ENCODE measurements around the gene COBL.

The COBL gene

GRCh38 chr7:51072281-51072680 is 244.3 kb downstream of the COBL start:
- DNase-seq: no peak

- DNase-seq: no peak
Measured at GRCh38 chr7:51071427-51071826, 245.2 kb downstream of the COBL start.

DNA sequence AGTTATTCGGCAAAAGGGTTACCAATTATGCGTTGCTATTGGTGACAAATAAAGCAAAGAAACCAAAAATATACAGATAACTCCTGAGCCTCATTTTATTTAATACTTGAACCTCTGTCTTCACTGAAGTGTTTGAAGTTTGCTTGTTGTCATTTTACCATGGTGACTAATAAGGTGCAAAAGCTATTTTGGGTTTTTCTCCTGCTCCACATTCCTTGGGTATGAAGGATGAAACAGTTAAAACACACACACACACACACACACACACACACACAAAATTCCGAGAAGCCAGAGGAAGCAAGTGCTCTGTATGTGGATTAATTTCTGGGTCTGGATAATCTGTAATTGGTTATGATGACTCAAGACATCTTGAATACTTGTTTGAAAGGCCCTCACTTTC is 246.5 kb downstream of the COBL start:
- no peak for DNase-seq

DNA sequence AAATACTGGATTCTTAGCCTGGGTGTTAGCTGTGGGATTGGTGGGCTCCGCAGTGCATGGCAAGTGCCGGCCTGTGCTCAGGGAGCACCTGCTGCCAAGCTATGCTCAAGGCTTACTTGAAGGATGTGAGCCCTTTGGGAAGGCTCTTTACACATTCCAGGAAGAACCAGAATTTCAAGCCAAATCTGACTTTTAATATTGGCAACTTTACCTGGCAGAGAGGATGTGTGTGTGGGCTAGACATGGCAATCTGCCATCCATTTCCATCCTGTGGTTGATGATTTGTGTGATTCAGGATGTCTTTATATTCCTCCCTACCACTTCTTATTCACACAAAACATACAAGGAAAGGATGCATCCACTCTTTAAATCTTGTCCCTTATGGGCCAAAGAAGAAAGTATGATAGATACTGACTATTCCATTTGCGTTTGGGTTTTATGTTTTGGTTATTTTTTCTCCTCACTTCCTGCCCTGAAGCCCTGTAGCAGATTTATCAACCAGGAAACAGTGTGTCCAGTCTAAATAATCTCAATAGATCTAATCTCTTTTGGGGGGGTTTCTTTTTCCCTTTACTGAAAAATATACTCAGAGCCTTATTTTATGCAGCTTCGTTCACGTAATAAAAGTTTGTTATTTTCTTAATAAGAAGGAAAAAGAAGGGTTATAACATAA is 247.1 kb downstream of the COBL start:
- no peak for DNase-seq

DNA sequence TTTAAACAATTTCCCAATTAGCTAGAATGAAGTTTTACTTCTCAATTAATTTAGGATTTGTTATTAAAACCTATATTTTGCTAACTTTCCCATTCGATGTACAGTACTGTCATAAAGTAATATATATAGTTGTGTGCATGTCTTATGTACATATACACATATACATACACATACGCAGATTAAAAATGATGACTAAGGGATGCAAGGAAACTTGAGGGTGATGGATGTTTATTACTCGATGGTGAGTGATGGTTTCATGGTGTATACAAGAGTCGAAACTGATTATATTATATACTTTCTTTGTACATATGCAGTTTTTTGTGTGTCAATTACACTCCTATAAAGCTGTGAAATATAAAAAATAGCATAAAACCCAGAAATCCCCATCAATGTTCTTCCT is 248.2 kb downstream of the COBL start:
- DNase-seq: no peak

DNA sequence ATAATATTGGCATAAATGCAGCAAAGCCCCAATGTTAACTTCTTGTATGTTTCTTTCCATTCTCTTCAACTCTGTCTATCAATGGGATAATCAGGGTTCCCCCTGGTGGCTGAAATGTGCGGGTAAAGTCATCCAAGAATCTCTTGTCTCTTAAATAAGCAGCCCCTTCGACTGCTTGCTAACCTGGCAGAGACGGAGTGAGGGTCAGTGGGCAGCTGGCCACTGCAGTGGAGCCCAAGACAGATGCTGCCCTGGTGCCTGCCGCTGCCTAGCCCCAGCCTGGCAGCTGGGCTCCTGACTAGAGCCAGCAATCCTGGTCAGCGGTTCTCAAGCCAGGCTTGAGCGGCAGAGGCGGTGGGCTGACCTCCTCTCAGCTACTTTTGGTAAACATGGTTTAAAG is 248.9 kb downstream of the COBL start:
- DNase-seq: peak; percentile 50 to 62

DNA sequence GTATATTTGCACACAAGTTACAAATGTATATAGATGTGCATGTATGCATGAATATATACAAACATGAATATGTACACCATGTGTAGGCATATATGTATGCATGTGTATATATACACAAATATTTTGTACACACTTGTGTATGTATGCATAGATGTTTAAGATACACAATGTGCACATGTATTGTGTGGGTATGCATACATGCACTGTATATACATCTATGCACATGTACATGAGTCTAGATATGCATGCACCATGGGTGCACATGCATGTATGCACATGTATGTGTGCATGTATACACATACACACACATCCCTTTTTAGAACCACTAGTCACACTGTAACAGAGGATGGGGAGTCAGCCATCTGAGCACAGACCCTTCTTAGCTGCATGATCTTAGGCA is 249.4 kb downstream of the COBL start:
- no peak for DNase-seq

DNA sequence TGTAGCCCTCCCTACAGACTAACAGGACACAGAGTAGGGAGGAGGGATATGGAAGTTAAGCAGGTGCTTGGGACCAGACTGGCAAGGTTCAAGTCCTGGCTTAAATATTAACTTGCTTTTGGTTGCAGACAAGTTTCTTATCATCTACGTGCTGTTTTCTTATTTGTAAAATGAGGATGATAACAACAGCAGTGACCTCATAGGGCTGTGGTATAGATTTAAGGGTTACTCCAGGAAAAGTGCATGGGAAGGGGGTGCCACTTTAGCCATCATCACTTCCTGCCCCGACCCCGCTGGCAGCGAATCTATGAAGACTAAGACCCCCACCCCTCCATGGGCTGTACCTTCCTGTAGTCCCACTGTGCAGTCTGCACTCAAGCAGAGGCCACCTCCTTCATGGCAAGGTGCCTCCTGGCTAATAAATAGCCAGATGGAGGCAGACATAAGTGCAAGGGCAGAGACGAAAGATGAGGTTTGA is 250.2 kb downstream of the COBL start:
- DNase-seq: no peak

DNA sequence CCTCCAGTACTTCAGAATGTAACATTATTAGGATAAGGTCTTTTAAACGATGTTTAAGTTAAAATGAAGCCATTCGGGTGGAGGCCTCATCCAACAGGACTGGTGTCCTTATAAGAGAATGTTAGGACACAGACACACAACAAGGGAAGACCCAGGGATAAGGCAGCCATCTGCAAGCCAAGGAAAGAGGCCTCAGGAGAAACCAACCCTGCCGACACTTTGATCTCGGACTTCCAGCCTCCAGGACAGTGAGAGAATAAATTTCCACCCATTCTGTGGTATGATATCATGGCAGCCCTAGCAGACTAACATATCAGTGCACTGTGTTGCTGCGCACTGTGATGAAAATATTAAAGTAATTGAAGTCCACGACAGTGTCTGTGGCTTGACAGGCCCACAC is 250.8 kb downstream of the COBL start:
- no peak for DNase-seq

- no peak for DNase-seq
Measured at GRCh38 chr7:51064688-51065087, 251.9 kb downstream of the COBL start.

DNA sequence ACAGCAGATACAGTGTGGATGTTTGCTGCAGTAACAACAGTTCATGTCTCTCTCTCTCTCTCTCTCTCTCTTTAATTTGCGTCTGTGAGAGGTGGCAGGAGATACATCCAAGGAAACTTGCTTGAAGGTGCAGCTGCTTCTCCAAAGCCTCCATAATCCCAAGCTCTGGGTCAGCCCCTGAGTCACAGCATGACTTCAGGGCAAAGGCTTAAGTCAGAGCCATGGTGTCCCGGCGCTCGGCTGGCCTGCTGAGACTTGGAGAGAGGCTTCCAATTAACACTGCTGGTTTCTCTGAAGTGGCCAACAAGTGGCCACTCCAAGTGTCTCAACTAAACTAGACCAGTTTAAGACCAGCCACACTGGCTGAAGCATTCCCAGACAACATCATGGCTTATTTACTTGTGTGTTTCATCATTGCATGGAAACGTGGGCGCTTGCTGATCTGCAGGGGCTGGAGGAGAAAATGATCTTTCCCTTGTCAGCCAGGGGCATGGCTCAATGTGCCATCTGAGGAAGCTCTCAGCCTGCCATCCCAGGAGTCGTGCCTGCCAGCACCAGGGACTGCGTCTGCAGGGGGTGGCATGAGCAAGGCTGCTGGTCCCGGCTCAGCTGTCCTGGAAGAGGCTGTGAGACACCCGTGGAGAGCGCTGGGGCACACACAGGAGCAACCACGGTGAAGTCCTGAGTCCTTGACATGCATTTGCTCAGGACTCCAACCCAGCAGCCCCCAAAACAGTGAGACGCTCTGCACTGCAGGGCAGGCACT is 254.2 kb downstream of the COBL start:
- DNase-seq: peak in 1 of 2 donors; percentile 43

- DNase-seq: no peak
Measured at GRCh38 chr7:51060536-51060935, 256.1 kb downstream of the COBL start.

- DNase-seq: no peak
Measured at GRCh38 chr7:51059504-51060142, 257.0 kb downstream of the COBL start.

DNA sequence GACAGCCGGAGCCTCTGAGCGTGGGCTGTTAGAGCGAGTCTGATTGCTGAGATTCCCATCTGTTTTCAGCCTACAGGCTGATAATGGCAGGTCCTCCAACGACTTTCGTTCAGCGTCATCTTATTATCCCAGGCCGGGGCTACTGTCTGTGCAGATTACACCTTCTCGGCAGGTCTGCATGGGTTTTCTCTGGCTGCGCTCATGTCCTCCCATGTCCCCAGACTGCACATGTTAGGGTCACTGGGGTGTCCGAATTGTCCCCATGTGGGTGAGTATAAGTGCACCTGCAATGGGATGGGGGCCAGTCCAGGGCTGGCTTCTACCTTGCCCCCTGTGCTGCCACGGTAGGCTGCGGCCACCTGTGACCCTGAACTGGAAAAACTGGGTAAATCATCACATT is 257.8 kb downstream of the COBL start:
- DNase-seq: no peak

DNA sequence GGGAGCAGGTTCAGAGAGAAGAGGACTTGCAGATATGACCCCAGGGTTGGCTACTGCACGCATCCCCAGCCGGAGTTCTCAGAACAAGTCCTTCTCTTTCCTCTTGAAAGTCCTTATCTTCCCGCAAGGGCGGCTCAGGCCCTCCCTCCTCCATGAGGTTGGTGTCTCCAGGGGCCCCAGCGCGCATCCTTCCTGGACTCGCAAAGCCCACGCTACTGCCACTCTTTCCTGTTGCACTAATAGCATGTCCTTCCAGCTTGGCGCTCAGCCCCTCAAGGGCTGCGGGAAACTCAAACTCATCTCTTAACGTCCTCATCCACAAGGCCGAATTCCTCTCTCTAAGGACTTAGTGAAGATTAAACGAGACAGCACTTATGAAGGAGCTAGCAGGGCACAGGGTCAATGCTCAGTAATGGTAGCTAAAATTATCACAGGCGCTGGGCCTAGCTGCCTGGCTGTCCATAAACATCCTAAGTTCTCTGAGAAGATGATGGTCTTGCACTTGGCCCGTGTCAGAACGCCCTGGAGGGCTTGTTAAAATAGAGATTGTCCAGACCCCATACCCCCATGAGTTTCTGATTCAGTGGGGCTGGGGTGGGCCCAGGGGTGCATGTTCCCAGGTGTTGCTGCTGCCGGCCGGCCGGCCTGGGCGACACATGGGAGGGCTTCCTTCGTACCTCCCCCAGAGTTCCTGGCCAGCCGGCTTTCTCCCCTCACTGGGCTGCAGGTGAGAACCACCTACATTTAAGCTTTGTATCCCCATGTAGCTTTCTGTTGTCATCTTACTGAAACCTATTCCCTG is 261.4 kb downstream of the COBL start:
- DNase-seq: no peak

- DNase-seq: no peak
Measured at GRCh38 chr7:51054231-51054630, 262.4 kb downstream of the COBL start.

DNA sequence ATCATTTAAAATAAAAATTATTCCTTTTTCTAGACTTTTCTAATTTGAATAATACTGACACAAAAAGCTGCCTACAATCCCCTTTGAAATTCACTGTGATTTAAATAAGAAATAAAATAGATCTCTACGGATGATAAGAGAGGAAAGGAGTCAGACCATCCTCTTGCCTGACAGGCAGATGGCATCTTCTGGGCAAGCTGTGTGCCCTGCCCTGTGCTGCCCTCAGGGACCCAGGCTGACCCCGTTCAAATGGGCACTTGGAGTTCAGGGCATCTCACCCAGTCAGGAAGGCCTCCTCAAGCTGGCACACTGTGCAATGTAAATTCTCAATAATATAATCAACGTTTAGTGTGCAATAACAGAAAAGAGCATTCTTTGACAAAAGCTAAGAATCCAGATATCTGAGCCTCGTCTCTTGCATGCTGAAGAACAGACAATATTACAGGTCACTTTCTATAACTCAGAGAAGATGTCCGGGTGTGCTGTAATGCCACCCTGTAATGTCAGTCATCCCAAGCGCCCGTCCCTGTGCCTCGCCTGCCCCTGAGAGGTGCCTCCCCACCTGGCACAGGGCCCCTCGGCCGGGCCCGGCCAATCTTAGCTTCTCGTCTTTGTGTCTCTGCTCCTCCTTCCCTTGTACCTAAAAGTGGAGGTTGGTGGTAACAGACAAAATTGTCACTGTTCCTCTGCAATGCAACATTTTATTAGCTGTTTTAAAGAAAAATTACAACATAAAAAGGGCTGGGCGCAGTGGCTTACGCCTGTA is 263.3 kb downstream of the COBL start:
- DNase-seq: no peak

GRCh38 chr7:51046482-51046881 is 270.1 kb downstream of the COBL start:
- no peak for DNase-seq

GRCh38 chr7:51046103-51046466 is 270.5 kb downstream of the COBL start:
- no peak for DNase-seq

DNA sequence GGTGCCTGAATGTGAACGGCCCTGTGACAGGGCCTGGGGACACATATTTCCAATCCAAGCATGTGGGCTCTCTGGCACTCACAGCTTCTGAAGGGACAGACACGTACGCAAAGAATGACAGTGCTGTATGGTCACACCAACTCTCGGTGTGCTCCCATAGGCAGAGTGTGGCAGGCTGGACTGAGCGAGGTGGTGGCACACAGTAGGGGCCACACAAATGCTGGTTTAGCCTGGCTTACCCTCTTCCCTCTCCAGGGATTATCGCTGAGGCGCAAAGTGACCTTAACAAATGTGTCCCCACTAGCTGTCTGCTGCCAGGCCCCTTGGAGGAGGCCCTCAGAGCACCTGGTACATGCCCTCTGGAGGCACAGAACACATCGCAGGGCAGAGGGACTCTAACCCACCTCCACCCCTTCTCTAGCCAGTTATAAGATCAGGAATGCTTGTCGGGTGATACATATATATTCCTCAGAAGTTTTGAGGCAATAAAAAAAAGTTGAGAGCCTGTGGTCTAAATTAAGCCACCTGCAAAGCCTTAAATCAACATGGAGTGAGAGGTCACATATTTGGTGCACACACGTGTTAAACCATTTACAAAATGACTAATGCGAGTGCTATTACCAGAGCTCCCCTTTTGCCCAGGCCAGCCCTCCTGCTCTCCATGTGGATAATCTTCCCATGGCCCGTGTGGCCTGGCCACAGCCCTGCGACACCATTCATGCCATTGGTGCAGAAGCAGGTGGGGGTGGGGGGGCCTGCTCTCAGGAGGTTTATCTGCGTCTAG is 271.1 kb downstream of the COBL start:
- no peak for DNase-seq

DNA sequence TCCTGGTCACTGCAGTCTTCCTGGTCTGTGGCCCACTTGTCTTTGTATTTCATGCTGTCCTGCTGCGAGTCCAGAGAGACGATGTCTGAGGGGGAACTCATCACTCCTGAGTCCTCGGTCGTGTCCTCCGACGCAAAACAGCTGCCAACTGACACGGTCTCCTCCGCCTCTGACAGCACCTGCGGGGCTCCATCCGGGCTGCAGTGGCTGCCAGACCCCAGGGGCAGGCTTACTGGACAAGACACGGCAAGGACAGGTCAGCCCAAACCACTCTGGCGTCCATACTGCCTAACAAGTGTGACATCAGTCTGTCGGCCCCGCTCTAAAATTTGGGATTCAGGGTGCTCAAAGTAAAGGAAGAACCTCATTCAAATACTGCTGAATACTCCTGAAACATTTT is 273.1 kb downstream of the COBL start:
- no peak for DNase-seq

DNA sequence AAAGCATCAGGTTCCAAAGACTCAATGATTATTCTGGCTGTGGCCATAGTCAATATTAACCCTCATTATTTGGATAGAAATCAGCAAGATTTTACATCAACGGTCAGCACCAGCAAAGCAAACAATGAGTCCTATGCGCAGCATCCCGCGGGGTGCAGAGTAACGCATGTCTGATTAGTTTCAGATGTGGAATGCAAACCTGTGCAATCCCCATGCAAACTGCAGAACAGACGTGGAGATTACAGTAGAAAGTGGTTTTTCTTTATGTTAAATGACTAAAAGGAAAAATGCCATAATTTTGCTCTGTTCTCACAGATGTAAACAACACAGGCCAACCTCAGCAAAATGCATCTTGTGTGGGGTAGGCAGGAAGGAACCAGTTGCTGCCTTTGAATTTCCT is 275.8 kb downstream of the COBL start:
- DNase-seq: no peak

Measured in hippocampal formation (tissue), 2 donors.